HepG2 (cell line): Measurements from ENCODE around the gene CAMSAP1. TPM values are rescaled to one million over a fixed set of nuclear protein-coding genes. Genes with fewer than 3 reads are reported as not detected.

Source experiments
- ATAC-seq: fragments of 200-7000 bp; cut with Tn5 transposase; 3 replicates; pipeline ENCODE4 v1.9.1; 2020; ENCODE audit warnings: mild to moderate bottlenecking, moderate library complexity
- BruUV-seq: library from RNA; stranded (reverse); fragments of 400-500 nt; replicated peaks from 2 replicates; lab custom pipeline; 2021; lab: Mats Ljungman, UMichigan
- CTCF ChIA-PET: fragments of 300-600 bp; formaldehyde crosslinking; extraction: SDS; loops from one replicate; lab custom pipeline; 2021; ENCODE audit warnings: low total read pairs, inconsistent platforms, low intra/inter-chr PET ratio; lab: Yijun Ruan, JAX
- POLR2A ChIA-PET: fragments of 350-600 bp; sonication (Branson Sonifier 250); formaldehyde crosslinking; loops from one replicate; lab custom pipeline; 2020; ENCODE audit warnings: antibody characterized with exemption, inconsistent platforms; lab: Yijun Ruan, JAX
- DNase-seq: peaks from one replicate; pipeline ENCODE4 v3.0.0-alpha.2; 2015; ENCODE audit warnings: low spot score
- FAIRE-seq: peaks from 3 replicates; lab custom pipeline; 2011; peaks lifted over from hg19 to GRCh38; lab: Jason Lieb, UNC
- H2AFZ ChIP-seq: one replicate; pipeline ENCODE4 v1.6.1; 2011; ENCODE audit warnings: low read length, inconsistent platforms
- H3K27ac ChIP-seq: fragments of 300-600 bp; 3 replicates; pipeline ENCODE4 v1.8.0; 2011; ENCODE audit warnings: mixed run types, mild to moderate bottlenecking, mixed read lengths, low read length, inconsistent platforms; ENCODE audit not compliant: insufficient read depth; ENCODE audit errors: extremely low read length
- H3K27me3 ChIP-seq, 2 experiments: fragments of 200-600 bp in 1 of 2; 2 replicates in 1 of 2; 3 replicates in 1 of 2; pipeline versions ENCODE4 v1.6.0 to v1.8.0; 2011; ENCODE audit warnings: low read length in 2 of 2, mild to moderate bottlenecking in 2 of 2, moderate library complexity in 2 of 2, inconsistent platforms in 1 of 2; ENCODE audit not compliant: insufficient read depth in 2 of 2, control insufficient read depth in 1 of 2
- H3K36me3 ChIP-seq, 2 experiments: fragments of 200-600 bp in 1 of 2; replicated peaks in 1 of 2; 2 replicates in 1 of 2; 3 replicates in 1 of 2; pipeline versions ENCODE4 v1.5.1 to v1.8.0; 2011; ENCODE audit warnings: low read length in 2 of 2, inconsistent platforms in 1 of 2; ENCODE audit not compliant: insufficient read depth in 2 of 2, control insufficient read depth in 1 of 2
- H3K4me1 ChIP-seq: 2 replicates; pipeline ENCODE4 v1.5.1; 2012; ENCODE audit warnings: low read length, inconsistent platforms; ENCODE audit not compliant: insufficient read depth
- H3K4me2 ChIP-seq: 2 replicates; pipeline ENCODE4 v1.6.0; 2011; ENCODE audit warnings: low read depth, low read length, inconsistent platforms
- H3K4me3 ChIP-seq, 3 experiments: fragments of 200-600 bp in 1 of 3; sonication (generic), shearing (Covaris generic) in 1 of 3; replicated peaks in 1 of 3; 2 replicates each; pipeline ENCODE4 v1.5.1; 2011 to 2016; ENCODE audit warnings: low read length in 3 of 3, inconsistent platforms in 2 of 3, low read depth in 2 of 3, mild to moderate bottlenecking in 2 of 3, control low read depth in 1 of 3, mixed read lengths in 1 of 3; ENCODE audit not compliant: insufficient read depth in 1 of 3
- H3K79me2 ChIP-seq: one replicate; pipeline ENCODE4 v1.6.1; 2011; ENCODE audit warnings: low read length, inconsistent platforms; ENCODE audit not compliant: insufficient read depth
- H3K9ac ChIP-seq: 2 replicates; pipeline ENCODE4 v1.6.0; 2011; ENCODE audit warnings: mild to moderate bottlenecking, low read depth, low read length, inconsistent platforms; ENCODE audit not compliant: insufficient read depth
- H3K9me3 ChIP-seq: 2 replicates; pipeline ENCODE4 v1.5.1; 2012; ENCODE audit warnings: mild to moderate bottlenecking, low read length
- H4K20me1 ChIP-seq: 2 replicates; pipeline ENCODE4 v1.6.0; 2011; ENCODE audit warnings: inconsistent platforms, mild to moderate bottlenecking, low read length, moderate library complexity; ENCODE audit not compliant: insufficient read depth
- ATF7 ChIP-seq, 2 experiments: fragments of 450-650 bp in 1 of 2; sonication (generic) in 1 of 2; formaldehyde crosslinking in 1 of 2; IDR thresholded peaks; 2 replicates each; pipeline versions ENCODE4 v1.4.0 to v1.6.1; 2016 to 2020; ENCODE audit warnings: antibody characterized with exemption in 1 of 2, mild to moderate bottlenecking in 1 of 2, missing genetic modification reagents in 1 of 2
- CREB1 ChIP-seq, 2 experiments: fragments of 450-650 bp in 1 of 2; IDR thresholded peaks; 2 replicates each; pipeline ENCODE4 v1.6.1; 2016 to 2017; ENCODE audit warnings: control low read depth in 1 of 2, mild to moderate bottlenecking in 1 of 2, missing compliant biosample characterization in 1 of 2, missing genetic modification characterization in 1 of 2
- HMGA1 ChIP-seq: sonication (generic); formaldehyde crosslinking; conservative IDR thresholded peaks from 2 replicates; pipeline ENCODE4 v1.4.0; 2020; ENCODE audit warnings: missing genetic modification reagents
- ZNF225 ChIP-seq: sonication (generic); formaldehyde crosslinking; IDR thresholded peaks from 2 replicates; pipeline ENCODE4 v1.4.0; 2020; ENCODE audit warnings: mild to moderate bottlenecking, missing genetic modification reagents
- ZNF3 ChIP-seq: IDR thresholded peaks from 2 replicates; pipeline ENCODE4 v1.7.0; 2017; ENCODE audit warnings: inconsistent platforms
- WGBS: methylation state at CpG from one replicate; pipeline ENCODE4 v1.1.6; 2017; ENCODE audit warnings: low lambda C conversion rate; 5-methylcytosine and 5-hydroxymethylcytosine counted together
- in situ Hi-C: cut with HindIII; loops from 2 replicates; pipeline ENCODE4 v1.10.0; 2017; ENCODE audit warnings: low pct_unique_long_range_greater_than_20kb; ENCODE audit not compliant: extremely low pct_ligation_motif_present
- intact Hi-C: fragments of 100-400 bp; cut with micrococcal nuclease; formaldehyde crosslinking; loops from one replicate; pipeline ENCODE4 v1.10.0; 2022; ENCODE audit not compliant: unreplicated experiment
- polyA plus RNA-seq, 8 experiments: library from polyadenylated mRNA; depleted of rRNA in 3 of 8; stranded (reverse) in 7 of 8; unstranded in 1 of 8; fragments of >200 nt; fragmentation: Illumina TruSeq in 4 of 8; extraction: Trizol in 4 of 8; gene quantifications; 2 replicates each; pipeline versions ENCODE4 v1.2.1 to v1.2.3, GENCODE V29; 2011 to 2016; ENCODE audit warnings: low read depth in 4 of 8, missing spikeins in 1 of 8, mixed read lengths in 1 of 8; ENCODE audit not compliant: insufficient read depth in 1 of 8
- total RNA-seq, 5 experiments: library from RNA; depleted of rRNA; stranded (reverse); fragments of >200 nt; fragmentation: Illumina TruSeq; extraction: Trizol; gene quantifications; 2 replicates each; pipeline ENCODE4 v1.2.3, GENCODE V29; 2016; ENCODE audit warnings: low read depth in 1 of 5

Gene CAMSAP1
- total and polyA plus RNA-seq, 2 of the 13 experiments (the other 11 are each of a cell fraction or from before 2014, with no cell fraction given), result 3.8 to 12.4 TPM

- Histone ChIP-seq H3K27ac (no peak overlapping the region), H3K9me3 (no peaks in the 10 kb centered on the region; the same call in 1 of the 2 replicates), H4K20me1 (no peaks in the 10 kb centered on the region), H3K36me3 (no peaks in the 10 kb centered on the region), H3K4me2 (no peak overlapping the region), H3K4me3 (no peak overlapping the region), H3K9ac (no peak overlapping the region), H3K79me2 (no peaks in the 10 kb centered on the region), H3K4me1 (no peaks in the 10 kb centered on the region), H2AFZ (no peak overlapping the region), H3K27me3 (peaks cover 16 to 80% of the 10 kb centered on the region in 2 experiments; a peak in 4 of 5 replicates)
- ChIA-PET CTCF (no interaction called here), POLR2A (no interaction called here)
- no peak for TF ChIP-seq HMGA1 (CRISPR knock-in tag)
- FAIRE-seq (no peak), ATAC-seq (no peak), DNase-seq (no peak)
- intact Hi-C loops, result no loop called here
- WGBS, result 36% methylated on average over 8 of the region's 12 CpGs
- in situ Hi-C loops, result no loop called here
- no TSS peak for BruUV-seq
Measured at GRCh38 chr9:135760465-135760864, 146.9 kb downstream of the CAMSAP1 start.

DNA sequence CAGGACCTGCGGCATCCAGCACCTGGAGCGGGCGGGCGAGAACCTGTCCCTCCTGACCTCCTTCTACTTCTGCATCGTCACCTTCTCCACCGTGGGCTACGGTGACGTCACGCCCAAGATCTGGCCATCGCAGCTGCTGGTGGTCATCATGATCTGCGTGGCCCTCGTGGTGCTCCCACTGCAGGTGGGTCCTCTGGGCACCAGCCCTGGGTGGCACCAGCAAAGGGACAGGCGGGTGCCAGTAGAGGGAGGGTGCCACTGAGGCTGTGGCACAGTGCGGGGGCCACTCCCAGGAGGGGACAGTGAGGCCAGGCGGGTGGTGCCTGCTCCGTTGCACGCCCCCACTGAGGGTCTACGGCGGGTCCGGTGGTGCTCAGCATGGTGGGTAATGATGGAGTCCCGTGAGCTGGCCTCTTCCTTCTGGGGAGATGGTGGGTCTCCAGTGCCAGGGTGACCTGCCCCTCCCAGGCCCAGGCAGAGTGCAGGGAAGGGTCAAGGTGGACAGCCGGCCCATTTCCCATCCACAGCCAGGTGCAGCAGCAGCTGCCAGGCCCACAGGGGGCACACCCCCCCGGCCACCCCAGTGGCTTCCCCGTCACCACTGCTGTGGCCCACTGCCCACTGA, 147.6 kb downstream of the CAMSAP1 start:
- POLR2A ChIA-PET, result no interaction called here
- no peak for FAIRE-seq
- Histone ChIP-seq H2AFZ (no peak overlapping the region), H3K9me3 (no peaks in the 10 kb centered on the region), H3K27ac (no peak overlapping the region), H3K27me3 (peaks cover 15 to 87% of the 10 kb centered on the region in 2 experiments; a peak in 4 of 5 replicates), H4K20me1 (no peaks in the 10 kb centered on the region), H3K4me1 (no peaks in the 10 kb centered on the region), H3K4me2 (no peak overlapping the region), H3K79me2 (no peaks in the 10 kb centered on the region), H3K4me3 (no peak overlapping the region), H3K36me3 (no peaks in the 10 kb centered on the region), H3K9ac (no peak overlapping the region)
- no TSS peak for BruUV-seq
- CTCF ChIA-PET, result no interaction called here
- intact Hi-C loops (no loop called here), in situ Hi-C loops (no loop called here)
- no peak for TF ChIP-seq ZNF225 (CRISPR knock-in tag)
- TF ChIP-seq CREB1 (IDR thresholded peaks at IDR 0.05), result peak; percentile 98
- TF ChIP-seq CREB1 (CRISPR knock-in tag; IDR thresholded peaks at IDR 0.05), result no peak
- TF ChIP-seq ATF7 (IDR thresholded peaks at IDR 0.05), result peak; percentile 91
- TF ChIP-seq ATF7 (CRISPR knock-in tag; IDR thresholded peaks at IDR 0.05), result no peak
- TF ChIP-seq ZNF3 (CRISPR knock-in tag), result no peak
- ATAC-seq, result no peak
- 26% methylated on average over 9 of the region's 24 CpGs for WGBS
- DNase-seq, result no peak
